Dendritic cell treated with granulocyte-macrophage colony-stimulating factor and Interleukin-4, amounts not matched to agents 40 ng/mL and 50 ng/mL, for 4 days (primary cell): ENCODE measurements around the gene VPS13A.
"Not testable (repeated sequence)": the region's sequence is repeated elsewhere in the genome, so short reads cannot be mapped to it uniquely, and the experiment has no call there.

ENCODE experiments used
- H3K27ac Mint-ChIP-seq: one replicate; pipeline ENCODE4 v1.8.0; 2022; ENCODE audit warnings: mild to moderate bottlenecking, mixed read lengths
- H3K27me3 Mint-ChIP-seq: one replicate; pipeline ENCODE4 v1.8.0; 2022; ENCODE audit warnings: mild to moderate bottlenecking, mixed read lengths
- H3K36me3 Mint-ChIP-seq: one replicate; pipeline ENCODE4 v1.8.0; 2022; ENCODE audit warnings: low read depth, mixed read lengths
- H3K4me1 Mint-ChIP-seq: one replicate; pipeline ENCODE4 v1.8.0; 2022; ENCODE audit warnings: low read depth, mixed read lengths
- H3K4me3 Mint-ChIP-seq: one replicate; pipeline ENCODE4 v1.8.0; 2022; ENCODE audit warnings: mild to moderate bottlenecking, moderate library complexity, mixed read lengths
- H3K9me3 Mint-ChIP-seq: one replicate; pipeline ENCODE4 v1.8.0; 2022; ENCODE audit warnings: mixed read lengths
- intact Hi-C: fragments of 100-400 bp; cut with micrococcal nuclease; formaldehyde crosslinking; loops from one replicate; pipeline ENCODE4 v1.15.0; 2022

Gene VPS13A

DNA sequence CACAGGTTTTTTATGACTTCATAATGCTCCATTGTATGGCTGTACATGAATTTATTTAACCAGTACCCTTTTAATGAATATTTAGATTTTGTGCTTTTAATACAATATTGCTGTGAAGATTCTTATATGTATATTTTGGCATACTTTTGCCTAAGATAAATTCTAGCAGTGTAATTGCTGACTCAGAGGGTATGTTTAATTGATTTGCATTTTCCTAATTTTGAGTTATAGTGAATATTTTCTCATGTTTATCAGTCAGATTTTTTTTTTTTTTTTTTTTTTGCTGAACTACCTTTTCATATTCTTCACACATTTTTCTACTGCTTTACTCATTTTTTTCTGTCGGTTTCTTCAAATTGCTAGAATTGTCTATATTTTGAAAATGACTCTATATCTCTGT lies 222.6 kb downstream of the VPS13A start:
- no peaks in the 10 kb centered on the region for H3K4me1 Mint-ChIP-seq

GRCh38 chr9:77402286-77402685 lies 225.0 kb downstream of the VPS13A start:
- Mint-ChIP-seq H3K36me3 (peaks cover 12% of the 10 kb centered on the region), H3K27me3 (no peaks in the 10 kb centered on the region), H3K27ac (no peak overlapping the region), H3K9me3 (no peaks in the 10 kb centered on the region), H3K4me1 (no peaks in the 10 kb centered on the region), H3K4me3 (no peak overlapping the region)
- intact Hi-C loops: no loop called here

More for the DNA sequence above, 222.6 kb downstream of the VPS13A start:
- no peak overlapping the region for H3K4me3 Mint-ChIP-seq
- H3K36me3 Mint-ChIP-seq: no peaks in the 10 kb centered on the region
- H3K9me3 Mint-ChIP-seq: no peaks in the 10 kb centered on the region
- no peak overlapping the region for H3K27ac Mint-ChIP-seq
- H3K27me3 Mint-ChIP-seq: no peaks in the 10 kb centered on the region
- intact Hi-C loops: no loop called here

GRCh38 chr9:77403239-77403638 lies 225.9 kb downstream of the VPS13A start:
- intact Hi-C loops: no loop called here
- H3K27me3 Mint-ChIP-seq: no peaks in the 10 kb centered on the region
- H3K9me3 Mint-ChIP-seq: peaks cover 5% of the 10 kb centered on the region
- no peak overlapping the region for H3K27ac Mint-ChIP-seq
- H3K36me3 Mint-ChIP-seq: peaks cover 22% of the 10 kb centered on the region
- no peak overlapping the region for H3K4me3 Mint-ChIP-seq
- no peaks in the 10 kb centered on the region for H3K4me1 Mint-ChIP-seq

DNA sequence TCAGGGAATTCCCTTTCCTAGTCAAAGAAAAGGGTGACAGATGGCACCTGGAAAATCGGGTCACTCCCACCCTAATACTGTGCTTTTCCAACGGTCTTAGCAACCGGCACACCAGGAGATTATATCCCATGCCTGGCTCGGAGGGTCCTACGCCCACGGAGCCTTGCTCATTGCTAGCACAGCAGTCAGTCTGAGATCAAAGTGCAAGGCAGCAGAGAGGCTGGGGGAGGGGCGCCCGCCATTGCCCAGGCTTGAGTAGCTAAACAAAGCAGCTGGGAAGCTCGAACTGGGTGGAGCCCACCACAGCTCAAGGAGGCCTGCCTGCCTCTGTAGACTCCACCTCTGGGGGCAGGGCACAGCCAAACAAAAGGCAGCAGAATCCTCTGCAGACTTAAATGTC lies 231.2 kb downstream of the VPS13A start:
- intact Hi-C loops: not testable (repeated sequence)

DNA sequence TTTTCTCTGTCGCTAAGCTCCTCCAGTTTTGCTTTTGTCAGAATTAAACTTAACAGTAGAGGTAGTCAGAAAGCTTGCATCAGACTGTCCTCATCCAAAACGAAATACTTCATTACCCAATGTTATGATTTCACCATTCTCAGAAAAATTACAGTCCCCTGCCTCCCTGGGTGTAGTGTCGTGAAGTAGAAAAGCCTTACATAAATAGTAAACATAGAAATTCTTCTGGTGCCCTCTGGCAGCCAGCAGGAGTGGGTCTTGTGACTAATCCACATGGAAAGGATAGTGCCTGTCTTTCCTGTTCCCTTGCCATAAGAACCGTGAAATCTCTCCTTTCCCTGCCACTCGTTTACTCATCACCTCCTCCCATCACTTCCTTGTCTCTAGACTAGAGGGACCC lies 240.2 kb downstream of the VPS13A start:
- Mint-ChIP-seq H3K9me3 (no peaks in the 10 kb centered on the region), H3K27me3 (no peaks in the 10 kb centered on the region), H3K36me3 (no peaks in the 10 kb centered on the region), H3K4me1 (peaks cover 14% of the 10 kb centered on the region), H3K4me3 (no peak overlapping the region), H3K27ac (no peak overlapping the region)
- intact Hi-C loops: no loop called here

More for the DNA sequence above, 231.2 kb downstream of the VPS13A start:
- not testable (repeated sequence) for H3K27me3 Mint-ChIP-seq, H3K4me3 Mint-ChIP-seq, H3K27ac Mint-ChIP-seq, H3K4me1 Mint-ChIP-seq
- Mint-ChIP-seq H3K9me3 (peaks cover 24% of the 10 kb centered on the region), H3K36me3 (peaks cover 30% of the 10 kb centered on the region)

DNA sequence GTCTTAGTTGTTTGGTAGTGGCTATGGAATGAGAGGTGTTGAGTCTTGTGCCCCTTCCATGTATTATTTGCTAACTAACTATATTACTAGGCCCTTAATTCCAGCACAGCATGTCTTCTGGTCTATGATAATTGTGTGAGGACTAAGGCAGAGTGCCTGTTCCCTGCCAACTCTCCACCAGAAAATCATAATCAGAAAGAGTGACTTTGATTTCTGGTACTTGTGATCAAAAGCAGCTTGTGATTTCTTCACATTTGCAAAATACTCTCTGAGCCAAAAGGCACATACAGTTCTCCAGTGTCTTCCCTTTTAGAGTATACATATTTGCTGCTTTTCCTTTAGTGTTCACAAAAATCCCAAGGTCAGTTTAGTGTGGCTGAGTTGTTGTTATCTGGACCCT lies 240.9 kb downstream of the VPS13A start:
- Mint-ChIP-seq H3K27ac (no peak overlapping the region), H3K9me3 (no peaks in the 10 kb centered on the region), H3K4me3 (no peak overlapping the region), H3K27me3 (no peaks in the 10 kb centered on the region), H3K36me3 (no peaks in the 10 kb centered on the region), H3K4me1 (peaks cover 14% of the 10 kb centered on the region)
- intact Hi-C loops: no loop called here

- no peak overlapping the region for H3K27ac Mint-ChIP-seq
- peaks cover 15% of the 10 kb centered on the region for H3K4me1 Mint-ChIP-seq
- intact Hi-C loops: no loop called here
- H3K4me3 Mint-ChIP-seq: no peak overlapping the region
- no peaks in the 10 kb centered on the region for H3K9me3 Mint-ChIP-seq
- H3K27me3 Mint-ChIP-seq: no peaks in the 10 kb centered on the region
- H3K36me3 Mint-ChIP-seq: no peaks in the 10 kb centered on the region
Measured at GRCh38 chr9:77420641-77421040, 243.3 kb downstream of the VPS13A start.

DNA sequence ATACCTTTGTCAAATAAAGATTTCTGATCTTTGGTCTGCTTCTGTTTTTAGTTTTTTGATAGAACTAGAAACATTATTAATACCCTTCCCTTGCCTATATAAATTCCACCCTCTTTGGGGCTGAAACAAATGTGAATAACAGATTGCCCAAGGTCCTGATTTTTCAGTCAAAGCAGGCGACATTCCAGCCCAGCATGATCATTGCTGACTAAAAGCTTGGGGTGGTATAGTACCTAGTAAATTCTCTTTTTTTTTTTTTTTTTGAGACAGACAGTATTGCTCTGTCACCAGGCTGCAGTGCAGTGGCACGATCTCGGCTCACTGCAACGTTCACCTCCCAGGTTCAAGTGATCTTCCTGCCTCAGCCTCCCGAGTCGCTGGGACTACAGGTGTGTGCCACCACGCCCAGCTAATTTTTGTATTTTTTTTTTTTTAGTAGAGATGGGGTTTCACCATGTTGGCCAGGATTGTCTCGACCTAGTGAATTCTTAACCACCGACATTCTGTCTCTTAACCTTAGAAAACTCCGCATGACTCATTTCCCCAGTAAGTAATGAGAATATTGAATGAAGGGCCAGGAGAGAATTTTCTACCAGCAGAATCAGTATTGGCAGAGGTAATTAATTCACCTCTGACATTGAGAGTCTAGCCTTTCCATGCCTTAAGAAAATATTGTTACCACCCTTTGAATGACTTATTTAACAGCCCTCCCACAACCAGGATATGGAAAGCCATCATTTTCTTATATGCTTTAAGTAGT lies 244.4 kb downstream of the VPS13A start:
- Mint-ChIP-seq H3K9me3 (no peaks in the 10 kb centered on the region), H3K4me3 (no peak overlapping the region), H3K36me3 (no peaks in the 10 kb centered on the region), H3K27ac (no peak overlapping the region), H3K4me1 (peaks cover 19% of the 10 kb centered on the region), H3K27me3 (no peaks in the 10 kb centered on the region)
- intact Hi-C loops: no loop called here

GRCh38 chr9:77422969-77423368 lies 245.6 kb downstream of the VPS13A start:
- H3K27me3 Mint-ChIP-seq: no peaks in the 10 kb centered on the region
- no peak overlapping the region for H3K4me3 Mint-ChIP-seq
- H3K9me3 Mint-ChIP-seq: no peaks in the 10 kb centered on the region
- intact Hi-C loops: no loop called here
- H3K36me3 Mint-ChIP-seq: no peaks in the 10 kb centered on the region
- H3K27ac Mint-ChIP-seq: no peak overlapping the region
- peaks cover 7% of the 10 kb centered on the region for H3K4me1 Mint-ChIP-seq

GRCh38 chr9:77423841-77424240 lies 246.5 kb downstream of the VPS13A start:
- intact Hi-C loops: no loop called here
- Mint-ChIP-seq H3K36me3 (no peaks in the 10 kb centered on the region), H3K27me3 (no peaks in the 10 kb centered on the region), H3K9me3 (no peaks in the 10 kb centered on the region), H3K4me1 (peaks cover 6% of the 10 kb centered on the region), H3K4me3 (no peak overlapping the region), H3K27ac (no peak overlapping the region)

DNA sequence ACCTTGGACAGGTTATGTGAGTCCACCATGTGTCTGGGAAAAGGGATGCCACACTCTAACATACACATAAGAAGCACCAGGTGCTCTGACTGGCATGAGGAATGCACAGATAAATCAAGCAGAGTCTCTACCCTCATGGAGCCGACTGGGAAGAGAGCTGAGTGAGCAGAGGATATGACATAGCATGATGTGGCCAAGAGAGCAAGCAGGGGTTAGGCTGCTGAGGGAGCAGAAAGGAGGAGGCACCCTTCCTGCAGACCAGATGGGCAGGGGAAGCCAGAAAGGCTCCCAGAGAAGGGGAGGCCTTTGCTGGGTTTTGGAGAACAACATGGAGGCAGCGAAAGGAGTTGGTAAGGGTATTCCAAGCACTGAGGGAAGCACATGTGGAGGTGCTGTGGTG lies 247.7 kb downstream of the VPS13A start:
- no peaks in the 10 kb centered on the region for H3K36me3 Mint-ChIP-seq
- no peaks in the 10 kb centered on the region for H3K27me3 Mint-ChIP-seq
- intact Hi-C loops: no loop called here
- peaks cover 6% of the 10 kb centered on the region for H3K4me1 Mint-ChIP-seq
- no peak overlapping the region for H3K27ac Mint-ChIP-seq
- H3K4me3 Mint-ChIP-seq: no peak overlapping the region
- H3K9me3 Mint-ChIP-seq: no peaks in the 10 kb centered on the region

GRCh38 chr9:77426712-77427111 lies 249.4 kb downstream of the VPS13A start:
- Mint-ChIP-seq H3K36me3 (no peaks in the 10 kb centered on the region), H3K27ac (no peak overlapping the region), H3K9me3 (no peaks in the 10 kb centered on the region), H3K27me3 (no peaks in the 10 kb centered on the region), H3K4me1 (peaks cover 6% of the 10 kb centered on the region), H3K4me3 (no peak overlapping the region)
- intact Hi-C loops: no loop called here

GRCh38 chr9:77427256-77427927 lies 250.1 kb downstream of the VPS13A start:
- Mint-ChIP-seq H3K9me3 (no peaks in the 10 kb centered on the region), H3K4me3 (no peak overlapping the region), H3K36me3 (no peaks in the 10 kb centered on the region), H3K27ac (no peak overlapping the region), H3K4me1 (peaks cover 6% of the 10 kb centered on the region), H3K27me3 (no peaks in the 10 kb centered on the region)
- intact Hi-C loops: no loop called here

DNA sequence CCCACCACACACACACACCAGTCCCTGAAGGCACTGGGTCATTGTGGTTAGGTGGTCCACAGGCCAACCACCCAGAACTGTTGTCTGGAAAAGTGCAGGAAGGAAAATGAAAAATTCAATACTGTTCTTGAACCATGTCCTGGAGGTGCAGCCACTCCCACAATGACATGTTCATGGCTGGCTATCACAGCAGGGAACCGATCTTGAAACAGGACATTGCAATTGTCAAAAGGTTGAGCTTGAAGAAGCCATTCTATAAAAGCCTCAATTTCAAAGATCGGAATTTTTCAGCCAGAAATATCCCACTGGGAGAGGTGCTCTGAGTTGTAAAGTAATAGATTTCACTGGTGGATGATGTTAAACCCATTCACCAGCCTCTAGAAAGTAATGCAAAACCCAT lies 252.6 kb downstream of the VPS13A start:
- intact Hi-C loops: loop anchor here (5.0 kb wide), 2 partner anchors 317 to 692 kb away; no protein-coding TSS in a partner anchor
- no peak overlapping the region for H3K27ac Mint-ChIP-seq
- no peaks in the 10 kb centered on the region for H3K27me3 Mint-ChIP-seq
- no peaks in the 10 kb centered on the region for H3K36me3 Mint-ChIP-seq
- peaks cover 12% of the 10 kb centered on the region for H3K4me1 Mint-ChIP-seq
- no peaks in the 10 kb centered on the region for H3K9me3 Mint-ChIP-seq
- no peak overlapping the region for H3K4me3 Mint-ChIP-seq
